Tibial nerve (tissue), 4 donors: ENCODE data around the gene DMXL2.

Source experiments
- EP300 ChIP-seq, 2 donors: sonication (generic); formaldehyde crosslinking; IDR thresholded peaks; one replicate each; pipeline ENCODE4 v1.6.1; 2017; ENCODE audit warnings: antibody characterized with exemption in 2 of 2, mild to moderate bottlenecking in 1 of 2
- POLR2A ChIP-seq, 2 donors: fragments of 450-650 bp; IDR thresholded peaks; one replicate each; pipeline ENCODE4 v1.6.1; 2017; ENCODE audit warnings: antibody characterized with exemption in 2 of 2, mild to moderate bottlenecking in 2 of 2, moderate library complexity in 2 of 2
- TF ChIP-seq, protein P1 (sequence below), 5 experiments: fragments of 200-600 bp in 3 of 5; fragments of 450-650 bp in 2 of 5; sonication (generic) in 3 of 5; IDR thresholded peaks; one replicate each; pipeline ENCODE4 v1.5.1; 2016 to 2019; ENCODE audit warnings: antibody characterized with exemption in 5 of 5, mild to moderate bottlenecking in 3 of 5, moderate library complexity in 2 of 5

DNA sequence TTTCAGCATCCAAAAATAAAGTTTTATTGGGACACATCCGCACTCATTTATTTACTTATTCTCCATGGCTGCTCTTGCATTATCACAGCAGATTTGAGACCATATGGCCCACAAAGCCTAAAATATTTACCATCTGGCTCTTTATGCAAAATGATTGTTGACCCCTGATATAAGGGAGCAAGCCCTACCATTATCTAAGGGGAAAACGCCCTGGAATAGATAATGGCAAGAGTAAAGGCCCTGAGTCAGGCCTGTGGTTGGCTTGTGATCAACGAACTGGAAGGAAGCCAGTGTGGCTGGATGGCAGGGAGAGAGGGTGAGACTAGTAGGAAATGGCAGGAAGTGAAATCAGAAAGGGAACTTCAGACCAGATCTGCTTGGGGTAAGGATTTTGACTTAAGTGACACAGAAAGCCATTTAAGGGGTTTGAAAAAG is 24.6 kb upstream of the DMXL2 start:
- TF ChIP-seq, protein P1, sequence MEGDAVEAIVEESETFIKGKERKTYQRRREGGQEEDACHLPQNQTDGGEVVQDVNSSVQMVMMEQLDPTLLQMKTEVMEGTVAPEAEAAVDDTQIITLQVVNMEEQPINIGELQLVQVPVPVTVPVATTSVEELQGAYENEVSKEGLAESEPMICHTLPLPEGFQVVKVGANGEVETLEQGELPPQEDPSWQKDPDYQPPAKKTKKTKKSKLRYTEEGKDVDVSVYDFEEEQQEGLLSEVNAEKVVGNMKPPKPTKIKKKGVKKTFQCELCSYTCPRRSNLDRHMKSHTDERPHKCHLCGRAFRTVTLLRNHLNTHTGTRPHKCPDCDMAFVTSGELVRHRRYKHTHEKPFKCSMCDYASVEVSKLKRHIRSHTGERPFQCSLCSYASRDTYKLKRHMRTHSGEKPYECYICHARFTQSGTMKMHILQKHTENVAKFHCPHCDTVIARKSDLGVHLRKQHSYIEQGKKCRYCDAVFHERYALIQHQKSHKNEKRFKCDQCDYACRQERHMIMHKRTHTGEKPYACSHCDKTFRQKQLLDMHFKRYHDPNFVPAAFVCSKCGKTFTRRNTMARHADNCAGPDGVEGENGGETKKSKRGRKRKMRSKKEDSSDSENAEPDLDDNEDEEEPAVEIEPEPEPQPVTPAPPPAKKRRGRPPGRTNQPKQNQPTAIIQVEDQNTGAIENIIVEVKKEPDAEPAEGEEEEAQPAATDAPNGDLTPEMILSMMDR (IDR thresholded peaks at IDR 0.05), result no peak
- peak in 1 of 2 donors; percentile 51 for TF ChIP-seq EP300 (IDR thresholded peaks at IDR 0.05)
- no peak for TF ChIP-seq POLR2A (IDR thresholded peaks at IDR 0.05)
